GM12891 (cell line): ENCODE results near the gene CCNI2.

Source experiments
- DNase-seq: peaks from one replicate; pipeline ENCODE4 v3.0.0; 2011; ENCODE audit warnings: low spot score; ENCODE audit not compliant: insufficient read length
- FAIRE-seq: peaks from 2 replicates; lab custom pipeline; 2011; peaks lifted over from hg19 to GRCh38; lab: Jason Lieb, UNC
- PAX5 ChIP-seq: IDR thresholded peaks from 2 replicates; pipeline ENCODE4 v1.6.1; 2011; ENCODE audit warnings: low read length, moderate library complexity, mild to moderate bottlenecking; ENCODE audit not compliant: insufficient read depth, severe bottlenecking
- POLR2A ChIP-seq: IDR thresholded peaks from 2 replicates; pipeline ENCODE4 v1.6.1; 2011; ENCODE audit warnings: low read depth, low read length, control low read depth
- POLR2AphosphoS5 ChIP-seq: IDR thresholded peaks from 2 replicates; pipeline ENCODE4 v1.6.1; 2011; ENCODE audit warnings: low read depth, low read length, control low read depth
- POU2F2 ChIP-seq: IDR thresholded peaks from 2 replicates; pipeline ENCODE4 v1.6.1; 2011; ENCODE audit warnings: low read depth, mild to moderate bottlenecking, control low read depth, low read length, moderate library complexity
- SPI1 ChIP-seq: IDR thresholded peaks from 2 replicates; pipeline ENCODE4 v1.6.1; 2011; ENCODE audit warnings: low read depth, low read length, control low read depth
- TAF1 ChIP-seq: IDR thresholded peaks from 2 replicates; pipeline ENCODE4 v1.6.1; 2011; ENCODE audit warnings: low read depth, low read length, control low read depth

Gene CCNI2

GRCh38 chr5:132773601-132774355, 26.6 kb downstream of the CCNI2 start:
- FAIRE-seq (no peak), DNase-seq (no peak)
- TF ChIP-seq SPI1 (no peak), POLR2A (no peak), TAF1 (no peak), PAX5 (no peak), POLR2AphosphoS5 (no peak), POU2F2 (no peak)

GRCh38 chr5:132774406-132774805, 27.2 kb downstream of the CCNI2 start:
- no peak for FAIRE-seq
- no peak for TF ChIP-seq POU2F2
- no peak for DNase-seq

- FAIRE-seq (no peak), DNase-seq (no peak)
- TF ChIP-seq TAF1, result no peak
- TF ChIP-seq POLR2AphosphoS5, result no peak
- TF ChIP-seq POLR2A, result no peak
- no peak for TF ChIP-seq POU2F2
- TF ChIP-seq PAX5, result no peak
- no peak for TF ChIP-seq SPI1
Observed at GRCh38 chr5:132774896-132775295, 27.7 kb downstream of the CCNI2 start.

- TF ChIP-seq POLR2A, result no peak
- TF ChIP-seq SPI1, result no peak
- no peak for TF ChIP-seq POU2F2
- TF ChIP-seq PAX5, result no peak
- TF ChIP-seq TAF1, result no peak
- TF ChIP-seq POLR2AphosphoS5, result no peak
- no peak for DNase-seq
- FAIRE-seq, result no peak
Observed at GRCh38 chr5:132775476-132775961, 28.3 kb downstream of the CCNI2 start.

GRCh38 chr5:132776131-132776937, 29.1 kb downstream of the CCNI2 start:
- no peak for FAIRE-seq
- TF ChIP-seq POLR2AphosphoS5 (no peak), PAX5 (no peak), POU2F2 (no peak), TAF1 (no peak), SPI1 (no peak), POLR2A (no peak)
- DNase-seq, result no peak

GRCh38 chr5:132776938-132777208, 29.6 kb downstream of the CCNI2 start:
- no peak for TF ChIP-seq PAX5
- no peak for TF ChIP-seq POU2F2
- no peak for TF ChIP-seq POLR2AphosphoS5
- TF ChIP-seq SPI1, result no peak
- no peak for TF ChIP-seq TAF1
- TF ChIP-seq POLR2A, result no peak
- DNase-seq, result no peak
- FAIRE-seq, result no peak

GRCh38 chr5:132777209-132778069, 30.2 kb downstream of the CCNI2 start, which contains the start of gene SEPTIN8:
SEPTIN8 (minus strand) TSS chr5:132777239; CDS start chr5:132777137, 102 bp downstream.
- TF ChIP-seq PAX5, result peak; percentile 64
- peak; percentile 23; the same call in 1 of the 2 replicates for TF ChIP-seq TAF1
- no peak for TF ChIP-seq POU2F2
- peak; percentile 80 for DNase-seq
- no peak for FAIRE-seq

- no peak for TF ChIP-seq POLR2A
- no peak for TF ChIP-seq POU2F2
- no peak for TF ChIP-seq POLR2AphosphoS5
- TF ChIP-seq TAF1, result no peak
- no peak for DNase-seq
- peak; percentile 70 for FAIRE-seq
Observed at GRCh38 chr5:132778129-132778528, 30.9 kb downstream of the CCNI2 start.

- no peak for FAIRE-seq
- TF ChIP-seq PAX5, result no peak
- no peak for TF ChIP-seq SPI1
- no peak for TF ChIP-seq POLR2AphosphoS5
- no peak for TF ChIP-seq POU2F2
- no peak for TF ChIP-seq TAF1
- TF ChIP-seq POLR2A, result no peak
Observed at GRCh38 chr5:132778856-132779255, 31.6 kb downstream of the CCNI2 start.

More at GRCh38 chr5:132778856-132779255, 31.6 kb downstream of the CCNI2 start:
- no peak for DNase-seq
